K562 (cell line): Measurements from ENCODE around the gene SCG3. TPM values are rescaled to one million over a fixed set of nuclear protein-coding genes. Genes with fewer than 3 reads are reported as not detected.

Source experiments
- ATAC-seq: fragments of 200-7000 bp; cut with Tn5 transposase; 3 replicates; pipeline ENCODE4 v1.9.1; 2020; ENCODE audit warnings: moderate library complexity
- BruUV-seq: library from RNA; stranded (reverse); fragments of 400-500 nt; replicated peaks from 2 replicates; lab custom pipeline; 2021; lab: Mats Ljungman, UMichigan
- CTCF ChIA-PET: fragments of 300-600 bp; formaldehyde crosslinking; extraction: SDS; loops from one replicate; lab custom pipeline; 2021; ENCODE audit warnings: low intra/inter-chr PET ratio; lab: Yijun Ruan, JAX
- POLR2A ChIA-PET: fragments of 300-600, 350-650 bp; sonication (Branson Sonifier 250); formaldehyde crosslinking; extraction: SDS; loops from one replicate; lab custom pipeline; 2021; ENCODE audit warnings: antibody characterized with exemption, inconsistent platforms; lab: Yijun Ruan, JAX
- DNase-seq, 4 experiments: peaks; one replicate each; pipeline versions ENCODE4 v3.0.0 to v3.0.0-alpha.2; 2011 to 2018; ENCODE audit warnings: low spot score in 3 of 4, mixed read lengths in 3 of 4; ENCODE audit errors: extremely low read depth in 1 of 4
- FAIRE-seq: peaks from 2 replicates; lab custom pipeline; 2011; peaks lifted over from hg19 to GRCh38; lab: Jason Lieb, UNC
- H2AFZ ChIP-seq: 2 replicates; pipeline ENCODE4 v1.6.0; 2011; ENCODE audit warnings: low read depth, low read length, control low read depth, inconsistent platforms
- H3K27ac ChIP-seq: fragments of 200-600 bp; 3 replicates; pipeline ENCODE4 v1.8.0; 2011; ENCODE audit warnings: low read depth, mild to moderate bottlenecking, control low read depth, inconsistent platforms, low read length, moderate library complexity, mixed read lengths; ENCODE audit errors: extremely low read depth
- H3K27me3 ChIP-seq, 2 experiments: fragments of 300-600 bp in 1 of 2; 2 replicates in 1 of 2; 3 replicates in 1 of 2; pipeline versions ENCODE4 v1.6.0 to v1.8.0; 2011; ENCODE audit warnings: inconsistent platforms in 2 of 2, low read length in 2 of 2, mild to moderate bottlenecking in 1 of 2, mixed read lengths in 1 of 2, moderate library complexity in 1 of 2; ENCODE audit not compliant: control insufficient read depth in 2 of 2, insufficient read depth in 2 of 2
- H3K36me3 ChIP-seq: fragments of 300-600 bp; 3 replicates; pipeline ENCODE4 v1.8.0; 2011; ENCODE audit warnings: mild to moderate bottlenecking, low read length, inconsistent platforms; ENCODE audit not compliant: control insufficient read depth, insufficient read depth
- H3K4me1 ChIP-seq, 2 experiments: fragments of 200-600 bp in 1 of 2; replicated peaks in 1 of 2; 2 replicates in 1 of 2; 3 replicates in 1 of 2; pipeline versions ENCODE4 v1.5.1 to v1.8.0; 2011; ENCODE audit warnings: inconsistent platforms in 2 of 2, low read length in 2 of 2, mild to moderate bottlenecking in 1 of 2, mixed read lengths in 1 of 2, moderate library complexity in 1 of 2; ENCODE audit not compliant: control insufficient read depth in 2 of 2, insufficient read depth in 2 of 2
- H3K4me2 ChIP-seq: 2 replicates; pipeline ENCODE4 v1.6.1; 2011; ENCODE audit warnings: low read length, control low read depth, inconsistent platforms, mixed read lengths; ENCODE audit not compliant: insufficient read depth
- H3K4me3 ChIP-seq: fragments of 200-600 bp; sonication (generic), shearing (Covaris generic); 2 replicates; pipeline ENCODE4 v1.5.1; 2016; ENCODE audit warnings: control low read depth, inconsistent platforms
- H3K79me2 ChIP-seq: fragments of 200-600 bp; 3 replicates; pipeline ENCODE4 v1.8.0; 2011; ENCODE audit warnings: low read length, inconsistent platforms; ENCODE audit not compliant: control insufficient read depth, insufficient read depth
- H3K9ac ChIP-seq, 2 experiments: 2 replicates each; pipeline versions ENCODE4 v1.6.0 to v1.6.1; 2011; ENCODE audit warnings: low read depth in 2 of 2, low read length in 2 of 2, control low read depth in 1 of 2, inconsistent platforms in 1 of 2, mild to moderate bottlenecking in 1 of 2, mixed read lengths in 1 of 2; ENCODE audit not compliant: insufficient read depth in 1 of 2
- H3K9me1 ChIP-seq: one replicate; pipeline ENCODE4 v1.6.0; 2011; ENCODE audit warnings: inconsistent platforms, mild to moderate bottlenecking, low read length, moderate library complexity; ENCODE audit not compliant: control insufficient read depth, insufficient read depth
- H3K9me3 ChIP-seq: replicated peaks from 2 replicates; pipeline ENCODE4 v1.5.1; 2011; ENCODE audit warnings: low read depth, low read length, inconsistent platforms; ENCODE audit not compliant: control insufficient read depth, insufficient read depth
- H4K20me1 ChIP-seq: replicated peaks from 2 replicates; pipeline ENCODE4 v1.6.1; 2011; ENCODE audit warnings: low read length, inconsistent platforms, mixed read lengths; ENCODE audit not compliant: control insufficient read depth, insufficient read depth
- C11orf30 ChIP-seq: fragments of 450-650 bp; IDR thresholded peaks from 2 replicates; pipeline ENCODE4 v1.6.1; 2016; ENCODE audit warnings: low read depth, mild to moderate bottlenecking
- KAT8 ChIP-seq: fragments of 450-650 bp; IDR thresholded peaks from 2 replicates; pipeline ENCODE4 v1.6.1; 2016; ENCODE audit warnings: low read depth, mild to moderate bottlenecking
- L3MBTL2 ChIP-seq: fragments of 450-650 bp; IDR thresholded peaks from 2 replicates; pipeline ENCODE4 v1.6.1; 2016; ENCODE audit warnings: mild to moderate bottlenecking, moderate library complexity
- ZNF316 ChIP-seq: fragments of 450-650 bp; IDR thresholded peaks from 2 replicates; pipeline ENCODE4 v1.6.1; 2016
- WGBS: fragments of 100-300 bp; shearing (Covaris generic); methylation state at CpG from one replicate; pipeline ENCODE4 v1.1.6; 2016; ENCODE audit warnings: low coverage, mixed read lengths; ENCODE audit not compliant: insufficient coverage; ENCODE audit errors: missing lambda C conversion rate; 5-methylcytosine and 5-hydroxymethylcytosine counted together
- in situ Hi-C: fragments of 300-500 bp; cut with MboI; formaldehyde crosslinking; loops from 4 replicates; pipeline ENCODE4 v1.15.0; 2018; ENCODE audit warnings: inconsistent platforms, mixed read lengths
- intact Hi-C: fragments of 100-400 bp; cut with micrococcal nuclease; formaldehyde crosslinking; loops from 2 replicates; pipeline ENCODE4 v1.14.2; 2022
- polyA plus RNA-seq, 8 experiments: library from polyadenylated mRNA; depleted of rRNA in 4 of 8; stranded (reverse) in 5 of 8; unstranded in 3 of 8; fragments of >200 nt; fragmentation: Nextera tagmentation in 2 of 8; fragmentation: Illumina TruSeq in 1 of 8; extraction: Ambion mirVana in 2 of 8; extraction: Trizol in 1 of 8; gene quantifications; 2 replicates each; pipeline versions ENCODE4 v1.2.1 to v1.2.3, GENCODE V29; 2011 to 2014; ENCODE audit warnings: inconsistent platforms in 1 of 8, missing spikeins in 1 of 8
- total RNA-seq, 7 experiments: library from RNA; depleted of rRNA in 6 of 7; stranded (reverse); fragments of >200 nt in 6 of 7; fragmentation: Illumina TruSeq in 2 of 7; extraction: Trizol in 2 of 7; gene quantifications; 2 replicates each; pipeline versions ENCODE4 v1.2.1 to v1.2.3, GENCODE V29; 2011 to 2021; ENCODE audit warnings: low replicate concordance in 1 of 7
- TF ChIP-seq, protein P1 (sequence below): sonication (generic); IDR thresholded peaks from 2 replicates; pipeline ENCODE4 v1.6.1; 2016

The SCG3 gene
- total and polyA plus RNA-seq, 9 of the 15 experiments (the other 6 are each of a cell fraction or from before 2014, with no cell fraction given): 13.0 to 43.8 (median 21.0) TPM

DNA sequence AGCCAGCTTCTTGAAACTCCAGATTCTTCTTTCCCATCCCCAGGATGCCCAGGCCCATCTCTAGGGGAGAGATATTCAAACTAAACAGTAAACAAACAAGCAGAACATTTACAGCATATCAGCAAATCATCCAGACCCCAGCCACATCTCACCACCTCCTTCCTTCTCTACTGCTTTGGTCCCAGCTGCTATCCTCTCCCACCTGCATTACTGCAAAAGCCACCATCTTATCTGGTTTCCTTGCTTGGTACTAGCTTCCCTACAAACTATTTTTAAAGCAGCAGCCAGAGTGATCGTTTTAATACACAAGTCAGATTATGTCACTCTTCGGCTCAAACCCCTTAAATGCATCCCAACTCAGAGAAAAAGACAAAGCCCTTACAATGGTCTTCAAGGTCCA, 51.3 kb downstream of the SCG3 start:
- Histone ChIP-seq H3K9me1 (no peaks in the 10 kb centered on the region), H3K4me3 (no peak overlapping the region), H3K4me1 (peaks cover 16 to 41% of the 10 kb centered on the region in 2 experiments), H3K27me3 (no peaks in the 10 kb centered on the region), H2AFZ (no peak overlapping the region), H3K36me3 (peaks cover 4% of the 10 kb centered on the region; the same call in 1 of the 3 replicates), H3K27ac (peak overlapping the region; percentile 49; the same call in 1 of the 3 replicates), H3K9me3 (no peaks in the 10 kb centered on the region), H3K9ac (no peak overlapping the region), H3K79me2 (peaks cover 27% of the 10 kb centered on the region), H4K20me1 (no peaks in the 10 kb centered on the region), H3K4me2 (no peak overlapping the region)
- POLR2A ChIA-PET: interaction anchor here (1.3 kb wide), 1 partner anchor 10 kb away, joined by 3 read pairs; no protein-coding TSS in a partner anchor
- no peak for TF ChIP-seq L3MBTL2
- TF ChIP-seq C11orf30: peak; percentile 20; the same call in 1 of the 2 replicates
- TF ChIP-seq, protein P1, sequence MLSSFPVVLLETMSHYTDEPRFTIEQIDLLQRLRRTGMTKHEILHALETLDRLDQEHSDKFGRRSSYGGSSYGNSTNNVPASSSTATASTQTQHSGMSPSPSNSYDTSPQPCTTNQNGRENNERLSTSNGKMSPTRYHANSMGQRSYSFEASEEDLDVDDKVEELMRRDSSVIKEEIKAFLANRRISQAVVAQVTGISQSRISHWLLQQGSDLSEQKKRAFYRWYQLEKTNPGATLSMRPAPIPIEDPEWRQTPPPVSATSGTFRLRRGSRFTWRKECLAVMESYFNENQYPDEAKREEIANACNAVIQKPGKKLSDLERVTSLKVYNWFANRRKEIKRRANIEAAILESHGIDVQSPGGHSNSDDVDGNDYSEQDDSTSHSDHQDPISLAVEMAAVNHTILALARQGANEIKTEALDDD: no peak
- 0 out of 2 replicates have a peak, but pooled peaks have one; percentile 42 for TF ChIP-seq ZNF316
- TF ChIP-seq KAT8: no peak
- BruUV-seq: no TSS peak
- WGBS: 21% methylated on average over 2 of the region's 2 CpGs
- FAIRE-seq: no peak
- no peak for DNase-seq
- intact Hi-C loops: no loop called here
- CTCF ChIA-PET: no interaction called here
- in situ Hi-C loops: no loop called here
- no peak for ATAC-seq
